ENCODE results near the gene NMNAT3.

NMNAT3 gene

DNA sequence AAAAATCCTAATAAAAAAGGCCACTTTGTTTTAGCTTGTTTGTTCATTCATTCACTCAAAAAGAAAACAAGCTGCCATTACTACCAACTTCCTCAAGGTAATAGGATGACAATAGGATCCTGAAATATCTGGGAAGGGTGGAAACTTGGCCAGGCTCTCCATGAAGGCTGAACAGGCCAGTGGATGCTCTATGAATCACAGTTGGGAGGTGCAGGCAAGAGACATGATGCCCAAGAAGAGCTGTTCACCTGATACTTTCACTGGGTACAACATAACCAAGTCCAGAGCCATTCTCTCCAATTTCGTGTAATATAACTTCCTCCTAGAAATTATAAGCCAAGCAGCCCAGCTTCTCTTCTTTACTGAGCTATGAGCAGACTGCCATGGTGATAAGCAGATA is 37.3 kb downstream of the NMNAT3 start:
- Histone ChIP-seq H3K27ac (no peak overlapping the region), H3K9ac (ENCODE audit: insufficient read length) (no peak overlapping the region), H3K9me3 (ENCODE audit: low read depth, low read length) (no peaks in the 10 kb centered on the region), H3K4me3 (no peak overlapping the region), H3K36me3 (ENCODE audit: insufficient read depth, low read length) (no peaks in the 10 kb centered on the region)
- no peak for TF ChIP-seq POLR2AphosphoS5 (IDR thresholded peaks at IDR 0.05; ENCODE audit: borderline replicate concordance, low read depth, low read length)
- no peak for TF ChIP-seq EZH2 (IDR thresholded peaks at IDR 0.05)
- no peak for TF ChIP-seq FOXP2 (optimal IDR thresholded peaks at IDR 0.05; ENCODE audit: control extremely low read depth, extremely low read length, insufficient read depth)
- DNase-seq (ENCODE audit: low read depth, low spot score): no peak

GRCh38 chr3:139639662-139640061 is 38.1 kb downstream of the NMNAT3 start:
- no peak for TF ChIP-seq EZH2 (IDR thresholded peaks at IDR 0.05)
- TF ChIP-seq POLR2AphosphoS5 (IDR thresholded peaks at IDR 0.05; ENCODE audit: borderline replicate concordance, low read depth, low read length): no peak
- no peak for TF ChIP-seq FOXP2 (optimal IDR thresholded peaks at IDR 0.05; ENCODE audit: control extremely low read depth, extremely low read length, insufficient read depth)
- no peaks in the 10 kb centered on the region for H3K9me3 ChIP-seq (ENCODE audit: low read depth, low read length)
- H3K9ac ChIP-seq (ENCODE audit: insufficient read length): no peak overlapping the region
- DNase-seq (ENCODE audit: low read depth, low spot score): no peak
- H3K27ac ChIP-seq: no peak overlapping the region
- H3K36me3 ChIP-seq (ENCODE audit: insufficient read depth, low read length): no peaks in the 10 kb centered on the region
- no peak overlapping the region for H3K4me3 ChIP-seq

GRCh38 chr3:139638518-139638917 is 39.3 kb downstream of the NMNAT3 start:
- no peak for DNase-seq (ENCODE audit: low read depth, low spot score)
- Histone ChIP-seq H3K4me3 (no peak overlapping the region), H3K9me3 (ENCODE audit: low read depth, low read length) (no peaks in the 10 kb centered on the region), H3K27ac (no peak overlapping the region), H3K9ac (ENCODE audit: insufficient read length) (no peak overlapping the region), H3K36me3 (ENCODE audit: insufficient read depth, low read length) (no peaks in the 10 kb centered on the region)
- TF ChIP-seq POLR2AphosphoS5 (IDR thresholded peaks at IDR 0.05; ENCODE audit: borderline replicate concordance, low read depth, low read length) (no peak), FOXP2 (optimal IDR thresholded peaks at IDR 0.05; ENCODE audit: control extremely low read depth, extremely low read length, insufficient read depth) (no peak), EZH2 (IDR thresholded peaks at IDR 0.05) (no peak)

DNA sequence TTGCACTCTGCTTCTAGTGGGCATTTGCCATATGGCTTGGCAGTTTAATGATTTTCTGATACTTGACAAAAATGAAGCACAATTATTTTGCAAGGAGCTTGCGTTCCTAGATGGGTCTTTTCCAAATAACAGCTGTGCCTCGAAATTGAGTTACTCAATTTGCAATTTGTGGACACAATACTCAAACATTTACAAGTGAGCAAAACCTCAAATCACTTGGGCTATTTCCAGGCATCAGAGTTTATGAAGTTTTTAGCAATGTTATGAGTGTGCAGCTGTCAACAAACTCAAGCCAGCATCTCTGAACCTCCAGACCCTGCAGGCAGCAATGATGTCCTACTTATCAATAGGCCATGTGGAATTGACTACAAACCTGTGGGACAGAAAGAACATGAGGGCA is 41.3 kb downstream of the NMNAT3 start:
- no peaks in the 10 kb centered on the region for H3K9me3 ChIP-seq (ENCODE audit: low read depth, low read length)

DNA sequence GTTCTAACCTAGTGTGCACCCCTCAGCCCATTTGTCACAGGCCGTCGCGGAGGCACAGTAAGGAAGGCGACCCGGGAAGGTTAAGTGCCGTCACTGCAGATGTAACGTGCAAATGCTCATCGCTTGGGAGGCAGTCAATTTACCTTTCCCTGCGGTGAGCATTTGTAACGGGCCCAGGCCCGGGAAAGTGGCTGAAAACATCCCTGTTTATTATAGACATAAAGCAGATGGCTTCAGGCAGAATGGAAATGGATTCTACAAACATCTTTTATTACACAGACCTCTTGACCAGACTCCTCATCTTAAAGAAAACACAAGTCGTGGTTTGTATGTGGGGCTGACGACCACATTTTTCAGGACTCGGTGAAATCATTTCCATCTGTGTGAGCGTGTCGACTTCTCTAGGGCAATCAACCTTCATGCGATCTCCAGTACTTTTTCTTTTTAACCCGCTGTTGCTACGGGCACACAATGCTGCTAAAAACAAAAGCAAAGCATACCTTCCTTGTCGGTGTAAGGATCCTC is 43.6 kb downstream of the NMNAT3 start:
- no peak overlapping the region for H3K27ac ChIP-seq
- no peak for TF ChIP-seq FOXP2 (optimal IDR thresholded peaks at IDR 0.05; ENCODE audit: control extremely low read depth, extremely low read length, insufficient read depth)
- TF ChIP-seq EZH2 (IDR thresholded peaks at IDR 0.05): no peak
- TF ChIP-seq POLR2AphosphoS5 (IDR thresholded peaks at IDR 0.05; ENCODE audit: borderline replicate concordance, low read depth, low read length): no peak
- no peaks in the 10 kb centered on the region for H3K9me3 ChIP-seq (ENCODE audit: low read depth, low read length)
- no peak overlapping the region for H3K9ac ChIP-seq (ENCODE audit: insufficient read length)
- H3K36me3 ChIP-seq (ENCODE audit: insufficient read depth, low read length): no peaks in the 10 kb centered on the region
- H3K4me3 ChIP-seq: no peak overlapping the region
- no peak for DNase-seq (ENCODE audit: low read depth, low spot score)

More for the DNA sequence above, 41.3 kb downstream of the NMNAT3 start:
- no peaks in the 10 kb centered on the region for H3K36me3 ChIP-seq (ENCODE audit: insufficient read depth, low read length)
- no peak for DNase-seq (ENCODE audit: low read depth, low spot score)
- no peak overlapping the region for H3K9ac ChIP-seq (ENCODE audit: insufficient read length)
- TF ChIP-seq EZH2 (IDR thresholded peaks at IDR 0.05): no peak
- TF ChIP-seq POLR2AphosphoS5 (IDR thresholded peaks at IDR 0.05; ENCODE audit: borderline replicate concordance, low read depth, low read length): no peak
- no peak for TF ChIP-seq FOXP2 (optimal IDR thresholded peaks at IDR 0.05; ENCODE audit: control extremely low read depth, extremely low read length, insufficient read depth)
- no peak overlapping the region for H3K27ac ChIP-seq
- H3K4me3 ChIP-seq: no peak overlapping the region

DNA sequence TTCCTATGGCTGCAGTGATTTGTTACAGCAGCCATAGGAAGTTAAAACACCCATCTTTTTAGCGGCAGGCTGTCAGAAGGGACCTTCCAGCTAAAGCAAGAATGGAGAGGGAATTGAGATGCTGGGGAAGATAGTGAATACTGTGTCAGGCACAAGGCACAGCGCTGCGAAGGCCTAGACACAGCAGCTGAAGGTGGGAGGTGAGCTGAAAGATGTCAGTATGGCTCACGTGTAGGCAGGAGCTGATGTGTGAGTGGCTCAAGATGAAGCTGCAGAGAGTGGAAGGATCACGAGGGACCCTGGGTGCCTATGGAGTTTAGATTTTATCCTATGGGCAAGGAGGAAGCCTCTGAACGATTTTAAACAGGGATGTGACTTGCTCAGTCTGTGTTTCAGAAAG is 44.3 kb downstream of the NMNAT3 start:
- no peaks in the 10 kb centered on the region for H3K9me3 ChIP-seq (ENCODE audit: low read depth, low read length)
- no peak overlapping the region for H3K27ac ChIP-seq
- H3K9ac ChIP-seq (ENCODE audit: insufficient read length): no peak overlapping the region
- TF ChIP-seq EZH2 (IDR thresholded peaks at IDR 0.05): no peak
- TF ChIP-seq FOXP2 (optimal IDR thresholded peaks at IDR 0.05; ENCODE audit: control extremely low read depth, extremely low read length, insufficient read depth): no peak
- TF ChIP-seq POLR2AphosphoS5 (IDR thresholded peaks at IDR 0.05; ENCODE audit: borderline replicate concordance, low read depth, low read length): no peak
- H3K4me3 ChIP-seq: no peak overlapping the region
- DNase-seq (ENCODE audit: low read depth, low spot score): no peak
- H3K36me3 ChIP-seq (ENCODE audit: insufficient read depth, low read length): no peaks in the 10 kb centered on the region

DNA sequence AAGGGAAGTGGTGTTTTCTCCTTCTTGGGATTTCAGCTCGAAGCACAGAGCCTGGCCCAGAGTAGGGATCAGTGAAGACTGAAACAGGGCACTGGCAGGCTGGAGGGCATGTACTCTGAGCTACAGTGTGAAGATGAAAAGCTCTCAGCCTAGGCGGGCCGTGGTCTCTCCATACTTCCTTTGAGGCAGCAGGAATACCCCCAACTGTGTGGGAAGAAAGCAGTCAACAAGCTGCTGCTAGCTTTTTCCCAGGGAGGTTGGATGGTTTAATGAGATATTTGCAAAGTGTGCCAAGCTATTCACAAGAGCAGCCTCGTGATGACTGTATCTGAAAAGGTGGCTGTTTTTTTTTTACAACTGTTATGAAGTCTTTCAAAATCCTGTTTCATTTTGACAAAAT is 47.2 kb downstream of the NMNAT3 start:
- H3K27ac ChIP-seq: no peak overlapping the region
- DNase-seq (ENCODE audit: low read depth, low spot score): peak; percentile 58
- no peak overlapping the region for H3K9ac ChIP-seq (ENCODE audit: insufficient read length)

DNA sequence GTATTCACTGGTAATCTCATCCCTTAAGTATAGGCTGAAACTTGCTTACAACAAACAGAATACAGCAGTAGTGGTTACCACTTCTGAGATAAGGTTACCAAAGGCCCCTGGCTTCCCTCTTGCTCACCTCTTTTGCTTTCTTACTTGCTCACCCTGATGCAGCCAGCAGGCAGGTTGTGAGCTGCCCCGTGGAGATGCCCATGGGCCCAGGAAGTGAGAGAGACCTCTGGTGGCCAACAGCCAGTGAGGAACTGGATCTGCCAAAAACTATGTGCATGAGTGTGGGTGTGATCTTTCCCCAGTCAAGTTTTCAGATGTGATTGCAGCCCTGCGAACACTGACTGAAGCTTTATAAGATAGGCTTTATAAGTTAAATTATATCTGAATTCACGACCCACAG is 48.7 kb downstream of the NMNAT3 start:
- no peaks in the 10 kb centered on the region for H3K9me3 ChIP-seq (ENCODE audit: low read depth, low read length)
- H3K4me3 ChIP-seq: no peak overlapping the region
- H3K27ac ChIP-seq: no peak overlapping the region
- no peaks in the 10 kb centered on the region for H3K36me3 ChIP-seq (ENCODE audit: insufficient read depth, low read length)
- TF ChIP-seq FOXP2 (optimal IDR thresholded peaks at IDR 0.05; ENCODE audit: control extremely low read depth, extremely low read length, insufficient read depth) (no peak), EZH2 (IDR thresholded peaks at IDR 0.05) (no peak), POLR2AphosphoS5 (IDR thresholded peaks at IDR 0.05; ENCODE audit: borderline replicate concordance, low read depth, low read length) (no peak)
- no peak for DNase-seq (ENCODE audit: low read depth, low spot score)
- no peak overlapping the region for H3K9ac ChIP-seq (ENCODE audit: insufficient read length)

More for the DNA sequence above, 47.2 kb downstream of the NMNAT3 start:
- no peak overlapping the region for H3K4me3 ChIP-seq
- H3K9me3 ChIP-seq (ENCODE audit: low read depth, low read length): no peaks in the 10 kb centered on the region
- TF ChIP-seq POLR2AphosphoS5 (IDR thresholded peaks at IDR 0.05; ENCODE audit: borderline replicate concordance, low read depth, low read length) (no peak), EZH2 (IDR thresholded peaks at IDR 0.05) (no peak), FOXP2 (optimal IDR thresholded peaks at IDR 0.05; ENCODE audit: control extremely low read depth, extremely low read length, insufficient read depth) (no peak)
- no peaks in the 10 kb centered on the region for H3K36me3 ChIP-seq (ENCODE audit: insufficient read depth, low read length)

- DNase-seq (ENCODE audit: low read depth, low spot score): no peak
- H3K9me3 ChIP-seq (ENCODE audit: low read depth, low read length): no peaks in the 10 kb centered on the region
- no peaks in the 10 kb centered on the region for H3K36me3 ChIP-seq (ENCODE audit: insufficient read depth, low read length)
- H3K27ac ChIP-seq: no peak overlapping the region
- H3K4me3 ChIP-seq: no peak overlapping the region
- no peak overlapping the region for H3K9ac ChIP-seq (ENCODE audit: insufficient read length)
- TF ChIP-seq EZH2 (IDR thresholded peaks at IDR 0.05): no peak
Measured at GRCh38 chr3:139627759-139628158, 50.0 kb downstream of the NMNAT3 start.

Measured in SK-N-MC (cell line).